ENCODE data around the gene OSBPL3. TPM values are rescaled to one million over a fixed set of nuclear protein-coding genes. Genes with fewer than 3 reads are reported as not detected.

The OSBPL3 gene
- total RNA-seq, 1 experiment from 2014 or later: 8.6 TPM

GRCh38 chr7:24800667-24801066, 179.3 kb downstream of the OSBPL3 start:
- H2BK120ac ChIP-seq (ENCODE audit: low read depth, low read length, poor library complexity, severe bottlenecking): no peak overlapping the region
- no peak overlapping the region for H3K23ac ChIP-seq (ENCODE audit: insufficient read length, low read depth, low read length)
- Mint-ChIP-seq H3K27ac (no peak overlapping the region), H3K36me3 (ENCODE audit: insufficient read depth in 1 of 3, low read depth in 3 of 3) (peaks cover 20 to 25% (median 23%) of the 10 kb centered on the region in 3 experiments), H3K4me1 (peaks cover 5 to 11% of the 10 kb centered on the region in 2 experiments), H3K27me3 (ENCODE audit: low read depth) (no peaks in the 10 kb centered on the region), H3K9me3 (peaks cover 0 to 4% of the 10 kb centered on the region in 2 experiments; a peak in 4 of 5 replicates), H3K4me3 (no peak overlapping the region)
- no peak overlapping the region for H2BK20ac ChIP-seq (ENCODE audit: low read depth, low read length, poor library complexity, severe bottlenecking)
- no peak overlapping the region for H2BK5ac ChIP-seq (ENCODE audit: insufficient read length, low read length)
- H3K27ac ChIP-seq (ENCODE audit: insufficient read length, low read depth, low read length): no peak overlapping the region
- no peak overlapping the region for H2AFZ ChIP-seq (ENCODE audit: low read length)
- H2BK15ac ChIP-seq (ENCODE audit: low read depth, low read length): no peak overlapping the region
- no peak overlapping the region for H3K18ac ChIP-seq (ENCODE audit: insufficient read length, low read depth, low read length)
- no peak overlapping the region for H4K91ac ChIP-seq (ENCODE audit: insufficient read length, low read depth, low read length)
- no peak overlapping the region for H2BK12ac ChIP-seq (ENCODE audit: insufficient read length, low read depth, low read length)
- no peak overlapping the region for H3K4me2 ChIP-seq (ENCODE audit: insufficient read depth, insufficient read length, low read length)
- H3K56ac ChIP-seq (ENCODE audit: insufficient read length, low read depth, low read length): no peak overlapping the region
- H3K9me3 ChIP-seq (ENCODE audit: control insufficient read depth, low read depth, low read length): no peaks in the 10 kb centered on the region
- H3K79me2 ChIP-seq (ENCODE audit: insufficient read depth, low read length): no peaks in the 10 kb centered on the region
- H3K4ac ChIP-seq (ENCODE audit: low read depth, low read length): no peak overlapping the region
- H4K5ac ChIP-seq (ENCODE audit: insufficient read length, low read depth, low read length): no peak overlapping the region
- H3K27me3 ChIP-seq (ENCODE audit: insufficient read depth, low read length): no peaks in the 10 kb centered on the region
- no peak overlapping the region for H2AK5ac ChIP-seq (ENCODE audit: insufficient read length, low read length)
- no peaks in the 10 kb centered on the region; the same call in 1 of the 2 replicates for H3K4me1 ChIP-seq (ENCODE audit: insufficient read depth, low read length)
- no peaks in the 10 kb centered on the region for H4K20me1 ChIP-seq (ENCODE audit: control insufficient read depth, insufficient read depth, insufficient read length)
- WGBS (ENCODE audit: extremely low coverage, insufficient read length, low lambda C conversion rate): no CpG with 5 or more reads among the region's 9 CpGs
- no peak overlapping the region for H3T11ph ChIP-seq (ENCODE audit: low read length)
- no peak for DNase-seq
- no peak for TF ChIP-seq CTCF (conservative IDR thresholded peaks at IDR 0.05)
- no peaks in the 10 kb centered on the region for H3K79me1 ChIP-seq (ENCODE audit: insufficient read depth, low read depth, low read length, poor library complexity, severe bottlenecking)
- no peak overlapping the region for H3K14ac ChIP-seq (ENCODE audit: insufficient read depth, low read length)
- no peak overlapping the region for H3K9ac ChIP-seq (ENCODE audit: extremely low read depth, insufficient read length, low read length)
- H3K23me2 ChIP-seq (ENCODE audit: insufficient read length, low read depth, low read length, poor library complexity, severe bottlenecking): no peaks in the 10 kb centered on the region
- no peak overlapping the region for H4K8ac ChIP-seq (replicated peaks; ENCODE audit: insufficient read length, low read depth, low read length)

Measured in H9 (cell line).